WI38 (cell line): ENCODE results near the gene RGS1.
"Not testable (repeated sequence)": the region's sequence is repeated elsewhere in the genome, so short reads cannot be mapped to it uniquely, and the experiment has no call there.

Experiments used
- H3K4me3 ChIP-seq: 2 replicates; pipeline ENCODE4 v1.5.1; 2011; ENCODE audit warnings: low read depth, mild to moderate bottlenecking, control low read depth, low read length
- TF ChIP-seq, protein P1 (sequence below): IDR thresholded peaks from 2 replicates; pipeline ENCODE4 v1.5.1; 2012; ENCODE audit warnings: low read depth, mild to moderate bottlenecking, control low read depth, low read length

Gene RGS1, protein sequence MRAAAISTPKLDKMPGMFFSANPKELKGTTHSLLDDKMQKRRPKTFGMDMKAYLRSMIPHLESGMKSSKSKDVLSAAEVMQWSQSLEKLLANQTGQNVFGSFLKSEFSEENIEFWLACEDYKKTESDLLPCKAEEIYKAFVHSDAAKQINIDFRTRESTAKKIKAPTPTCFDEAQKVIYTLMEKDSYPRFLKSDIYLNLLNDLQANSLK

DNA sequence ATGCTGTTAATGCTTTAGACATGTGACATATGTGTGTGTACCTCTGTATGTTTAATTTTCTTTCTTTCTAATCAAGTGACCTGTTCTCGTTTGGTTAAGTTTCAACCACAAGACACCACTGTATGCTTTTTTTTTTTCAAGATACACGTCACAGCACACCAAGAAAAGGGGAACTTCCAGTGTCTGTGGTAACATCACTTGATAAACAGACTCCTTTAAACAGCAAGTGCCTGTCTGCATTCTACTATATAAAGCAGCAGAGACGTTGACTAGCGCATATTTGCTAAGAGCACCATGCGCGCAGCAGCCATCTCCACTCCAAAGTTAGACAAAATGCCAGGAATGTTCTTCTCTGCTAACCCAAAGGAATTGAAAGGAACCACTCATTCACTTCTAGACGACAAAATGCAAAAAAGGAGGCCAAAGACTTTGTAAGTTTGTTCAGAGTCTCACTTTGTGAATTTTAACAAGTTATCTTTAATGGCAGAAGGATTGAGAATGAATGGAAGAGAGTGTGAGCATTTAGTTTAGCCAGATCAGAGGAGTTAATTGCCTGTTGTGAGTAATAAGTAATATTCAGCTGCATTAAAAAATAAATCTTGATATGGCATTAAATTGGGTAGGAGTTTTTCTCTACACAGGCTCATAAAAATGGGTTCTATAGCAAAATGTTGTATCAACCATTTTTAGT, at the start of gene RGS1:
RGS1 (plus strand) TSS at position 275 of the 691 bp plus-strand sequence; CDS start at position 295, 20 bp downstream.
- H3K4me3 ChIP-seq = no peak within 1 kb of the TSS
- TF ChIP-seq, protein P1, sequence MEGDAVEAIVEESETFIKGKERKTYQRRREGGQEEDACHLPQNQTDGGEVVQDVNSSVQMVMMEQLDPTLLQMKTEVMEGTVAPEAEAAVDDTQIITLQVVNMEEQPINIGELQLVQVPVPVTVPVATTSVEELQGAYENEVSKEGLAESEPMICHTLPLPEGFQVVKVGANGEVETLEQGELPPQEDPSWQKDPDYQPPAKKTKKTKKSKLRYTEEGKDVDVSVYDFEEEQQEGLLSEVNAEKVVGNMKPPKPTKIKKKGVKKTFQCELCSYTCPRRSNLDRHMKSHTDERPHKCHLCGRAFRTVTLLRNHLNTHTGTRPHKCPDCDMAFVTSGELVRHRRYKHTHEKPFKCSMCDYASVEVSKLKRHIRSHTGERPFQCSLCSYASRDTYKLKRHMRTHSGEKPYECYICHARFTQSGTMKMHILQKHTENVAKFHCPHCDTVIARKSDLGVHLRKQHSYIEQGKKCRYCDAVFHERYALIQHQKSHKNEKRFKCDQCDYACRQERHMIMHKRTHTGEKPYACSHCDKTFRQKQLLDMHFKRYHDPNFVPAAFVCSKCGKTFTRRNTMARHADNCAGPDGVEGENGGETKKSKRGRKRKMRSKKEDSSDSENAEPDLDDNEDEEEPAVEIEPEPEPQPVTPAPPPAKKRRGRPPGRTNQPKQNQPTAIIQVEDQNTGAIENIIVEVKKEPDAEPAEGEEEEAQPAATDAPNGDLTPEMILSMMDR = no peak

DNA sequence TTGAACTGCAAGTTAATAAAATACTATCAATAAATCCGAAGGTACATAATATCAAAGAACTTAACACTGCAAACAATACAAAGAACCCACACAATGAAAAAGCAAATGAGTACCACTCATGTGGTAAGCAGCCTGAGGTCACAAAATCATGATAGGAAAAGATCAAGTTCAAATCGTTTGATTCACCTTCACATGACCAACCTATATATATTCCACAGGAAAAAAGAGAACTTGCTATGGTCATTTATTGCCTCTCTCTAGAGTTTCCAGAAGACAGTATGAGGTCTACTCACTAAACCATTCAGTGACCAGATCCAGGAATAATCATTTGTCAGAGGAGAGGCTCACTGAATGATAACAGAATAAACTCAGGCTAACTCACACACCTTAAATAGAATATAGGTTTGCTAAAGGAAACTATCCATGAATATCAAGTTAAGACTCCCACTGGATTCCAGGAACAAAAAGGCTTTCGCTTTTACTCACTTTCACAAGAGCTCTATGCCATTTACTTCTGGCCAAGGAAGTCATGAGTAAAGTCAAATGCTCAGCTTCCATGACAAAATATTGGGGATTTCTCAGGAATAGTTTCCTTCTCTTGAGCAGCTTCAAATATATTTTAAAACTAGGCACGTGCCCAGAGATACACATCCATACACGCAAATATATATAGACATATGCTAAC, 48.3 kb upstream of the RGS1 start:
- no peak overlapping the region for H3K4me3 ChIP-seq
- TF ChIP-seq, protein P1 = no peak

DNA sequence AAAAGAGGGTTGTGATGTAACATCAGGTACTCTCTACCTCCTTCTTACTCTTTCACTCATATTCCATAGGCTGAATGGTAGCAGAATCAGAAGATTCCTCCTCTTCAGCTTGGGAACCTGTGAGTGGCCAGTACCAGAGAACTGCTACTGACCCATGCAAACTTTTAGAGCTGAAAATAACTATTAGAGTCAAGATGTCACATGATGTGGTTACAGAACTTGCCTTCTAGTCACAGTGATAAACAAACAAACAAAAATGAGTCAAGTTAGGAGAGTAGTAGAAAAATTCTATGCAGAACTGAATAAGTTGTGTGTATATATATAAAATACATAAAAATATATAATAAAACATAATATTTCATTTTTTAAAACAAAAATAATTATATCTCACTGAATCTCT, 47.6 kb upstream of the RGS1 start:
- no peak overlapping the region for H3K4me3 ChIP-seq

DNA sequence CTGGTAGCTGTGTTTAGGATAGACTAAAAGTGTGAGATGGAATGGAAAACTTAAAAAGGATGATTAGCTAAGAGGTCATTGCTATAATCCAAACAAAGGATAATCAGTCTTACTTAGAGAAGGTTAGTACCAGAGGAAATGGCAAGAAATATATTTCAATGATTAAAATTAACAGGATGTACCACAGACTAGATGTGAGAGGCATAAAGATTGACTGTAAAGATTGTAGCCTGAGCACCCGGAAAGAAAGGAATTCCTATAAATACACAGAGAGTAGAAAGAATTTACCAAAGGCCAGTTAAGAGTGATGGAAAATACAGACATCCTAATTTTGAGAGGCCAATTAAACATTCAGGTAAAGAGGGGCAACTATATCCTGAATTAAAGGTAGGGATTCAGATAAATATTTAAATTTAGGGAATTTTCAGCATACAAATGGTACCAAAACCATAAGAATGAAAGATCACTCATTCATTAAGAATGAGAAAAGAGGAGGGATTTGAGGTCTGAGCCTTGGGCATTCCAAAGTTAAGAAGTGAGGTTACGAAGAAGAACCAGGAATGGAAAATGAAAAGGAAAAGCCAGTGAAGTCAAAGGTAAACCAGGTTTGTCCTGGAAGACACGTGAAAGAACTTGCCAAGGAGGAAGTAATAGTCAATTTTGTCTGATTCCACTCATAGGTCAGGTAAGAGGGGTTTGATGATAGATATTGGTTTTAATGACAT, 46.4 kb upstream of the RGS1 start:
- TF ChIP-seq, protein P1 = no peak
- H3K4me3 ChIP-seq = no peak overlapping the region

More for the DNA sequence above, 47.6 kb upstream of the RGS1 start:
- TF ChIP-seq, protein P1 = no peak

DNA sequence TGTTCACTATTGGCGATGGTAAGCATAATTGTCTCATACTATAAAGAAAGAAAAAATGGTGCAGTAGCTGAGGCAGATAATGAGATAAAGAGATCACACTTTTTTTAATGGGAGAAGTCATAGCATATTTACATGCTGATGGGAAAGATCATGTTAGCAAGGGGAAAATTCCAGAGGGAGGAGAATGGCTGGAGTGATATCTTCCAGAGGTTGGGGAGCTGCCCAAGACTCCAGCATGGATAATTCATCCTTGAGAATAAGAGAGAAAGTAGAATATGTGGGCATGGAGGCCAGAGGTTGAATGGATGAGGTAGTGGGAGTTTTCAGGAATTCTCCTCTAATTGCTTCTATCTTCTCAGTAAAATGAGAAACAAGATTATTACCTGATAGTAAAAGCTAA, 45.8 kb upstream of the RGS1 start:
- no peak overlapping the region for H3K4me3 ChIP-seq
- TF ChIP-seq, protein P1 = no peak

DNA sequence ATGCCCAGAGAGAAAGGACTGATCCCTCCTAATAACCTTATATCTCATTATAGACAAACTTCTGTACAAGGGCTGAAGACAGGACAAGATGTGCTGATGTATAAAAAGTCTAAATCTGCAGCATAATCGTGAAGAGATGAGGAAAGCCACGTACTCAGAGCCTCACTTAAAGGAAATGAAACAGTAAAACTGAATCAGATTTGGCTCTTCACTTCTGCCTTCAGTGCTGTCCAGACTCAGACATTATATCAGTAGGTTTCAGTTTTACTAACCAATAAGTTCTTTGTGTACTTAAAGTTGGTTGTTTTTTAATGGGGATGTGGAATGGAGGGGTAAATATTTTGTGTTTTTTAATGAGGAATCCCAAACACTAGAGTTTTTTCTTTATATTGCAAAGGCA, 45.3 kb upstream of the RGS1 start:
- TF ChIP-seq, protein P1 = no peak
- H3K4me3 ChIP-seq = no peak overlapping the region

DNA sequence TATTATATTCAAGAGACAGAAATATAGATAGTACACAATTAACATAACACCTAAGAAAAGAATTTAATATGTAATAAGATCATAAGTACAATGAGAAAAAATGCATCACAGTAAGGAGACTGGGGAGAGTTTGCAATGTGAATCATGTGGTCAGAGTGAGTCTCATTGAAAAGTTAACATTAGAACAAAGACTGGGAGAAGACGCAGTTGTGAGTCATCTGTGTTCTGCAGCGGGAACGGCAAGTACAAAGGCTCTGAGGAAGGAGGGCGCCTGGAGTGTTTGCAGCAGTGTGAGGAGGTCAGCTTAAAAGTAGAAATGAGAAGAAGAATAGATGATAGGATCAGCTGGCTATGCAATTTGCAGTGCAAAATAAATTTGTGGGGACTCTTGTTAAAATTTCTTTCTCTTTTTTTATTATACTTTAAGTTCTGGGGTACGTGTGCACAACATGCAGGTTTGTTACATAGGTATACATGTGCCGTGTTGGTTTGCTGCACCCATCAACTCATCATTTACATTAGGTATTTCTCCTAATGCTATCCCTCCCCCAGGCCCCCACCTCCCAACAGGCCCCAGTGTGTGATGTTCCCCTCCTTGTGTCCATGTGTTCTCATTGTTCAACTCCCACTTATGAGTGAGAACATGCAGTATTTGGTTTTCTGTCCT, 44.4 kb upstream of the RGS1 start:
- H3K4me3 ChIP-seq = not testable (repeated sequence)
